Measurements from ENCODE around the gene LRRIQ3. TPM values are rescaled to one million over a fixed set of nuclear protein-coding genes. Genes with fewer than 3 reads are reported as not detected.
"Not testable (repeated sequence)": the region's sequence is repeated elsewhere in the genome, so short reads cannot be mapped to it uniquely, and the experiment has no call there.

The LRRIQ3 gene
- total and polyA plus RNA-seq, 12 donors, result 0.11 to 1.1 (median 0.54) TPM

- TF ChIP-seq CTCF (IDR thresholded peaks at IDR 0.05), result no peak
- intact Hi-C loops (cut with DNase I), result no loop called here
- peaks cover 0 to 22% (median 7%) of the 10 kb centered on the region in 11 donors for H3K9me3 ChIP-seq
- no peaks in the 10 kb centered on the region for H3K36me3 ChIP-seq
- 85 to 90% methylated on average over 4 of the region's 4 CpGs for WGBS, 2 donors
- H3K27me3 ChIP-seq, result no peaks in the 10 kb centered on the region
- DNase-seq (no peak), ATAC-seq (no peak)
- H3K4me3 ChIP-seq, result no peak overlapping the region
- no peaks in the 10 kb centered on the region for H3K4me1 ChIP-seq
- no peak overlapping the region for H3K27ac ChIP-seq
Observed at GRCh38 chr1:74145086-74145485, 52.9 kb downstream of the LRRIQ3 start.

GRCh38 chr1:74117370-74117769, 80.6 kb downstream of the LRRIQ3 start:
- H3K27me3 ChIP-seq; H3K4me1 ChIP-seq; H3K9me3 ChIP-seq; H3K4me3 ChIP-seq; H3K27ac ChIP-seq; intact Hi-C loops (cut with DNase I); DNase-seq; ATAC-seq; H3K36me3 ChIP-seq: not testable (repeated sequence)
- 93 to 95% methylated on average over 4 of the region's 4 CpGs for WGBS, 2 donors

- WGBS, 2 donors, result 74 to 75% methylated on average over 3 of the region's 3 CpGs
- no peak for TF ChIP-seq CTCF (IDR thresholded peaks at IDR 0.05)
- intact Hi-C loops (cut with DNase I), result no loop called here
Observed at GRCh38 chr1:74113333-74113732, 84.6 kb downstream of the LRRIQ3 start.

GRCh38 chr1:74107394-74107793, 90.6 kb downstream of the LRRIQ3 start:
- H3K4me1 ChIP-seq, result no peaks in the 10 kb centered on the region
- H3K9me3 ChIP-seq, result no peaks in the 10 kb centered on the region
- no peaks in the 10 kb centered on the region for H3K27me3 ChIP-seq
- H3K36me3 ChIP-seq, result no peaks in the 10 kb centered on the region
- H3K27ac ChIP-seq, result no peak overlapping the region
- no peak for ATAC-seq
- intact Hi-C loops (cut with DNase I), result no loop called here
- no peak for TF ChIP-seq CTCF (IDR thresholded peaks at IDR 0.05)
- no peak overlapping the region for H3K4me3 ChIP-seq
- DNase-seq, result no peak

More at GRCh38 chr1:74113333-74113732, 84.6 kb downstream of the LRRIQ3 start:
- Histone ChIP-seq H3K9me3 (no peaks in the 10 kb centered on the region), H3K4me3 (no peak overlapping the region), H3K4me1 (no peaks in the 10 kb centered on the region), H3K27ac (no peak overlapping the region), H3K36me3 (no peaks in the 10 kb centered on the region), H3K27me3 (no peaks in the 10 kb centered on the region)
- ATAC-seq (no peak), DNase-seq (no peak)

- intact Hi-C loops (cut with DNase I), result no loop called here
- TF ChIP-seq CTCF (IDR thresholded peaks at IDR 0.05), result no peak
- Histone ChIP-seq H3K9me3 (peaks cover 0 to 35% (median 8%) of the 10 kb centered on the region in 11 donors), H3K27ac (no peak overlapping the region), H3K4me1 (no peaks in the 10 kb centered on the region), H3K27me3 (no peaks in the 10 kb centered on the region), H3K4me3 (no peak overlapping the region), H3K36me3 (no peaks in the 10 kb centered on the region)
- DNase-seq (no peak), ATAC-seq (no peak)
- WGBS, 2 donors, result 80 to 81% methylated on average over 1 of the region's 1 CpG
Observed at GRCh38 chr1:74091371-74091770, 106.6 kb downstream of the LRRIQ3 start.

Measured in heart right ventricle (tissue), 16 donors.